ENCODE data around the gene ZNF420.
A peak's percentile ranks its signal among the peaks of the same experiment; 100 is the strongest.
"Not testable (repeated sequence)": the region's sequence is repeated elsewhere in the genome, so short reads cannot be mapped to it uniquely, and the experiment has no call there.

The ZNF420 gene

DNA sequence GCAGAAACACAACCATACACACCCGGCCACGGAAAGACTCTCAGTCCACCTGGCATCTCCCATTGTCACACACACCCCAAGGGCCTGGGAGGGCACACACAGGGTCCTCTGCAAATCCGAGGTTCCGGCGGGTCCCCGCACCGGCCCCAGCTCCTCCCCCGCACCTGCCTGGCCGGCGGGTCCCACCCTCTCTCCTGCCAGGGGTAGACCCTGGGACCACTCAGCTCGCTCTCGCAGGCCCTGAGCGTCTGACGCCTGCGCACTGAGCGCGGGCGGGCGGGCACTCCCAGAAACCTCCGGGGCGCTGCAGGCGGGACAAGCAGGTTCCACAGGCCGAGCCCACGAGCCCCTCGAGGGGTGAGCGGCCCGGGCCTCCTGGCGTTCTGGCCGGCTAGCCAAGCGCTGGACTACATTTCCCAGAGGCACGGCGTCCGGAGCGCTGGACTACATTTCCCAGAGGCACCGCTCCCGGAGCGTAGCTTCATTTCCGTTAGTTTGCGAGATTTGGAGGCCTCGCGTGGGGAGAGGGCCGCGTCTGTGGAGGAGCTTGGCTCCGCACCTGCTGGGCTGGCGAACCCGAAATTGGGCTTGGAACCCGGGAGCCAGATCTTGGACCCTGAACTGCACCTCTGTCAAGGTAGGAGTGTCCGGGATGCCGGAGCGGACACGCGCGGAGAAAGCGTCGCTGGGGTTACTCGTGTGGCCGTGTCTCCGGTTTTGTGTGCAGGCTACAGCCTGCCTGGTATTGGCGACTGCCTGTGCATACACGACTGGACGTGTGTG is at the start of gene ZNF420:
Gene ZNF420, plus strand, starts transcription at position 500 of the 783 bp plus-strand sequence. CDS start 10,686 bp downstream, outside the sequence.
- DNase-seq, result peak; percentile 47 to 95 (median 90)

DNA sequence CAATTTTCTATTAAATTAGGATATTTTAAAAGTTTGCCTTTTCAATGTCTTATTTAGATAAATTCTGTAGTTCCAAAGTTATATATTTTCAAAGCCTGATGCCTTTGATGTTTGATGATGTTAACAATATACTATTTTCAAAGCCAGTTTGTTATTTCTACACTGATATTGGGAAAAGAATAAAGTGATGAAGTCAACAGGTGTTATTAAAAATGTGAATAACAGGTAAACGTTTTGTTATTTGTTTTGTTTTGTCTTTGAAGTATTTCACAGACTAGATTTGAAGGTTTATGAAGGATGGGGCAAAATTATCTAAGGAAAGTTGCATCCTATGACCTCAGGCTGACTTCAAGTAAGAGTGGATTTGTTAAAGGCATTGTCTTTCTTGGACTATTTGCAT is 33.1 kb upstream of the ZNF420 start:
- DNase-seq, result no peak

DNA sequence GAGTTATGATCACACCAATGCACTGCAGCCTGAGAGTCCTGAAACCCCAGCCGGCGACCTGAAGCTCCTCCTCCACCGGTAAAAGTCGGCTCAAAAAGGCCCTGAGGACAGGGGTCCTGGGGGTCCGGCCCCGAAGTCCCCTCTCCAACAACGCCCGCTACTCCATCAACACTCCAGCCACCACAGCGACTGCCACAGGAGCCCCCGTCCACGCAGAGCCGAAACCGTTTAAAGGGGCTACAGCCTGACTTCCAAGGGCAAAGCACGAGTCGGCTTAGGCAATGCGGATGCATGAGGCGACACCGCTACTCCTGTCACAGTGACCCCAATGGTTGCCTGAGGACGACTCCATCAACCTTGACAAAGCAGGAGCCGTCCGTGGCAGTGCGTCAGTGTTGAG is 22.9 kb upstream of the ZNF420 start:
- DNase-seq, result no peak

DNA sequence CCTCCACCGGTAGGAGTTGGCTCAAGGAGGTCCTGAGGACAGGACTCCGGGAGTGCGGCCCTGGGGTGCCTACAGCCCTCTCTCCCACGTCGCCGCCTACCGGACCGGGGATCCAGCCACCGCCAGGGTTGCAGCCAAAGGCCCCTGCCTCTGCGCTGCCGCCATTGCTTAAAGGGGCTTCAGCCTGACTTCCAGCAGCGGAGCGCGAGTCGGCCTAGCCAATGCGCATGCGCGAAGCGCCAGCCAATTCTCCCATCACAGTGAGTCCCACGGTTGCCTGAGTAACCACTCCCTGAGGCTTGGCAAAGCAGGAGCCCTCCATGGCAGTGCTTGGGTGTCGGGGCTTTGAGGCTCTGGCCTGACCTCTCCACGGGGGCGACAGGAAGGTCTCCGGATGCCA is 21.5 kb upstream of the ZNF420 start:
- no peak for DNase-seq

DNA sequence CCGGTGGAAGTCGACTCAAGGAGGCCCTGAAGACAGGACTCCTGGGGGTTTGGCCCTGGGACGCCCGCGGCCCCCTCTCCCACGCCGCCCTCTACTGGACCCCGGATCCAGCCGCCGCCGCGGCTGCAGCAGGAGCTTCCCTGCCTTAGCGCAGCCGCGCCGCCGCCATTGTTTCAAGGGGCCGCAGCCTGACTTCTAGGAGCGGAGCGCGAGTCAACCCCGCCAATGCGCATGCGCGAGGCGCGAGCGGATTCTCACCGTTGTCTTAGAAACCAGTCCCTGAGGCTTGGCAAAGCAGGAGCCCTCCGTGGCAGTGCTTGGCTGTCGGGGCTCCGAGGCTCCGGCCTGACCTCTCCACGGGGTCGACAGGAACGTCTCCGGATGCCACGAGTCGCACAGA is 19.1 kb upstream of the ZNF420 start:
- no peak for DNase-seq

DNA sequence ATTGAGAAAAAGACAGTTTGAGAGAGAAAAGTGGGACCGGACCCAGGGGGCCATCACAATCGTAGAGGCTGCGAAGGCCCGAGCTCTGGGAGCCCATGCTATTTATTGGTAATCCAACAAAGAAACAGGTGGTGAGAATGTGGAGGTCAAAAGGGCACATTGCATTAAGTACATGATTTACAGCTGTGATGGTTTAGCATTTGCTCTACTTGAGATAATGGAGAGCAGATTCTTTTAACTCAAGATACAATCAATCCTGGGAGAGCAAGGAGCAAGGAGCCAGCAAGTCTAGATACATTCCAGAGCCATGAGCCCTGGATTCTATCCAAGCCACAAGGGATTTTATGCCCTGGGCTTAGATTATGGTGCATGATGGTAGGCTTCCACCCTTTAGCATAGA is 13.3 kb upstream of the ZNF420 start:
- not testable (repeated sequence) for DNase-seq

DNA sequence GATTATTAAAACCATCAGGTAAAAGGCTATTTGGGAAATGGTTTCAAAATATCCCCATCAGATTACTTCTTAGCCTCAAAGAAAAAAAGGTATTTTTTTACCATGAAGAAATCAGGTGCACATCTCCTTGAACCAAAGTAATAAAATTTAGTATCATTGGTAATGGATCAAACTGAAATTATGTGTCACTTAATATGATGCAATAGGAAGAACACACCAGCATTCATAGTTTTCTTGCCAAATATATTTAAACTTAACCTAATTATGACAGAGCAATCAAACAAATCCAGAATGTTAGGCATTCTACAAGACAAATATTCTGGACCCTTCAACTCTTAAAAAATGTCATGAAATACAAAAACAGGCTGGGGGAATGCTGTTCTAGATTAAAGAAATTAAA is 4.1 kb upstream of the ZNF420 start:
- no peak for DNase-seq

DNA sequence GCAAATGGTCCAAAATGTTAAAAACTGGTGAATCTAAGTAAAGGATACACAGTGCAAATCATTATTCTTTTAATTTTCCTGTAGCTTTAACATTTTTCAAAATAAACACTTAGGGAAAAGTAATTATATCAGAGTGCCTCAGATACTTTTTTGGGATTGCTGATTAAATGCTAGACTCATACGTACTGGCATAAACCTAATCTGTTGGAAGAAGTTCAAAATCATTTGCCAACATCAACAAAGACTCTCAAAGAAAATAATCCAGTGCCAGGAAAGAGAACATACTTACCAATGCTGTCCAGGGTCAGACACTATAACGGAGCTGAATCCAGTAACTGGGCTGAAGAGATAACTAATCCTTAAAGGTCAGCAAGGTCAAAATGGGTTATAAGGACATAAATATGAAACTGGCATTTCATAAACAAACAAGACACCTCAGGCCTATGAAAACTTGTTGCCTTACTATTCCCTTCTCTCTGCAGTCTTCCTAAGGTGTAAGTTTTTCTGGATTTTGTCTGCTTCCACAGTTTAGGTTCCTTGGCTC is 3.3 kb upstream of the ZNF420 start:
- DNase-seq, result no peak

DNA sequence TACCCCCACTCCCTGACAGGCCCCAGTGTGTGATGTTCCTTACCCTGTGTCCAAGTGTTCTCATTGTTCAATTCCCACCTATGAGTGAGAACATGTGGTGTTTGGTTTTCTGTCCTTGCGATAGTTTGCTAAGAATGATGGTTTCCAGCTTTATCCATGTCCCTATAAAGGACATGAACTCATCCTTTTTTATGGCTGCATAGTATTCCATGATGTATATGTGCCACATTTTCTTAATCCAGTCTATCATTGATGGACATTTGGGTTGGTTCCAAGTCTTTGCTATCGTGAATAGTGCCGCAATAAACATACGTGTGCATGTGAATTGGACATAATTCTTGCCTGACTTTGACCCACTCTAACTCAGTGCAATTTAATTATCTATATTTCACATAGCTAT is 1.7 kb upstream of the ZNF420 start:
- DNase-seq, result not testable (repeated sequence)

DNA sequence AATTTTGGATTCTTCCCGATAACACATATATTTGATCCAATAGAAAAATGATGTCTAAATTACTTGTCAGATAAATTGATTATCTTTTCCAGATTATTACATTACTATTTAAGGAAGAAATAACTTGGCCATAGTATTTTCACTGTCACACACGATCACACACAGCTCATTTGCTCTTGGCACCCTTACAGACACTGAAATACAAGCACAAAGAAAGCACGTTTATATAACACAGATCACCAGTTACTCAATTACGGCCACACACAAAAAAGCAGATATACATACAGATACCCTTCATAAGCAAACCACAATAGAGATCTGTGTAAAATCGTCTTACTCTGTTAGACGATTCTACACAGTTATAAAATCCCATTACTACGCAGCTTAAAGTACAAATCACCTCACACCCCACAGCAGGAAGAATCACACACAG is 716 bp upstream of the ZNF420 start:
- DNase-seq, result no peak

DNA sequence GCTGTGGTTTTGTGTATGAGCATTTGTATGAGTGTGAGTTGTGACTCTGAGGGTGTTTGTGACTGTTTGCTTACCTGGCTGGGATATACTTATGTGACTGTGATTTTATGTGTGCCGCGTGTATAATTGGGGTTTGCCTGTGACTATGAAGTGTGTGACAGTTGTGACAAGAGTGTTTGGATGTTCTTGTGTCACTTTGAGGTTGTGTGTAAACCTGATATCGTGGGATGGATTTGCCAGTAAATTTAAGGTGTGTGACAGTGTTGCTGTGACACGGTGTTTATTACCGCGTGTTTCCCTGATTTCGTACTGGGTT is 442 bp downstream of the ZNF420 start:
- DNase-seq, result peak in 1 of 58 donors; percentile 28

DNA sequence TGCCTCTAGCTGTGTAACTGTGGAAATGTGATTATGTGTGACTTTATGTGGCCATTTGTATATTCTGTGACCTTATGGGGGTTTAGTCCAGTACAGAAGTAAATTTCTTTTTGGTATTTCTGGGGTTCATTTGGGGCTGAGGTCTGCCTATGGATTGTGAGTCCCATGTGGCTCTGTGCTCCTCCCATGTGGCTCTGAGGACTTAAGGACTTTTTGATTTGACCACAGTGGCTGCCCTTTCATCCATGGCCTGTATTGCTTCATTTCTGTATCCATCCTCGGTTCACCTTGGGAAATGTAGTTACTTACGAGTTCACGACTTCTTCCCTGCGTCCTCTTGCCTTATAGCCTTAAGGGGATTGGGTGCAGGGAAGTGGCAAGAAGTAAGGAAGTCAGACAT is 1.0 kb downstream of the ZNF420 start:
- DNase-seq, result no peak

DNA sequence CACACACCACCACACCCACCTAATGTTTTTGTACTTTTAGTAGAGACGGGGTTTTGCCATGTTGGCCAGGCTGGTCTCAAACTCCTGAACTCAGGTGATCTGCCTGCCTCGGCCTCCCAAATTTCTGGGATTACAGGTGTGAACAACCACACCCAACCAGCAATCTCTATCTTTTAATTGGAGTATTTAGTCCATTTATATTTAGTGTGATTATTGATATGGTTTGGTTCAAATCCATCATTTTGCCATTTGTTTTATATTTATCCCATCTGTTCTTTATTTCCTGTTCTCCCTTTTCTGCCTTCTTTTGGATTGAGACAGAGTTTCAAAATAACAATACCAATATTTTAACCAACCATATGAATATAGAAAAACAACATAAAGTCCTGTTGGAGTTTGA is 4.1 kb downstream of the ZNF420 start:
- DNase-seq, result no peak

DNA sequence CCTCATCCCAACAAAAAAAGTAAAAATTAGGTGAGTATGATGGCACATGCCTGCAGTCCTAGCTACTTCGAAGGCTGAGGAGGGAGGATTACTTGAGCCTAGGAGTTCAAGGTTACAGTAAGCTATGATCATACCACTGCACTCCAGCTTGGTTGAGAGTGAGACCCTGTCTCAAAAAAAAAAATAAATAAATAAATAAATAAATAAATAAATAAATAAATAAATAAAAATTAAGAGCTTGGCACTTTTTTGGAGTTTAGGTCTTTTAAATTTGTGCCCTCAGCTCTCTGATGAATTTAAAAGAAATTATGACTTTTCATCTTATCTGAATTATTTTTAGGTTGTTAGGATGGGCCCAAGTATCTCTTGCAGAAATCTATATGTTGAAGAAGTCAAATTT is 8.9 kb downstream of the ZNF420 start:
- DNase-seq, result no peak

DNA sequence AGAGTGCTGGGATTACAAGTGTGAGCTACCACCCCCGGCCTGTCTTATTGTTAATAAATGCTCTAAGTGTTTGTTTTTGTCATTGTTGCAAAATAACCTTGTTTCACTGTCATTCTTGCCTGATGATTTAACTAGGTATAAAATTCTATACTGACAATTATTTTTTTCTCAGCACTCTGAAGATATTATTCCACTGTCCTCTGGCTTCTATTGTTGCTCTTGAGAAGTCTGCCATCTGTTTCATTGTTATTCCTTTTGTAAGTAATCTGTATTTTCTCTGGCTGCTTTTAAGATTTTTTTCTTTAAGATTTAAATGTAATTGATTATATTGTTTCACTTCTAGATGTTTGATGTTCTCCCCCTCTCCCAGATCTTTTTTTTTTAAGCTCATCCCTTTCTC is 17.6 kb downstream of the ZNF420 start:
- no peak for DNase-seq

DNA sequence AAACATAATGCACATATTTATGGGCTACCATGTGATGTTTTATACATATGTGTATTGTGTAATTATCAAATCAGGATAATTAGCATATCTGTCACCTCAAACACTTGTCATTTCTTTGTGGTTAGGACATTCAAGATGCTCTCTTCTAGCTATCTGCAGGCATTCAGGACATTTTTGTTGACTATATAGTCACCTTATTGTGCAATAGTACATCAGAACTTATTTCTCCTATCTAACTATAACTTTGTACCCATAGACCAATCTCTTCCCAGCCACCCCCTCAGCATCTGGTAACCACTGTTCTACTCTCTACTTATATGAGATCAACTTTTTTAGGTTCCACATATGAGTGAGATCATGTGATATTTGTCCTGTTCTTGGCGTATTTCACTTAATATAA is 20.3 kb downstream of the ZNF420 start:
- DNase-seq, result no peak

DNA sequence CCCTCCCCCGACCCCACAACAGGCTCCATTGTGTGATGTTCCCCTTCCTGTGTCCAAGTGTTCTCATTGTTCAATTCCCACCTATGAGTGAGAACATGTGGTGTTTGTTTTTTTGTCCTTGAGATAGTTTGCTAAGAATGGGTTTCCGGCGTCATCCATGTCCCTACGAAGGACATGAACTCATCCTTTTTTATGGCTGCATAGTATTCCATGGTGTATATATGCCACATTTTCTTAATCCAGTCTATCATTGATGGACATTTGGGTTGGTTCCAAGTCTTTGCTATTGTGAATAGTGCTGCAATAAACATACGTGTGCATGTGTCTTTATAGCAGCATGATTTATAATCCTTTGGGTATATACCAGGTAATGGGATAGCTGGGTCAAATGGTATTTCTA is 25.9 kb downstream of the ZNF420 start:
- DNase-seq, result not testable (repeated sequence)

DNA sequence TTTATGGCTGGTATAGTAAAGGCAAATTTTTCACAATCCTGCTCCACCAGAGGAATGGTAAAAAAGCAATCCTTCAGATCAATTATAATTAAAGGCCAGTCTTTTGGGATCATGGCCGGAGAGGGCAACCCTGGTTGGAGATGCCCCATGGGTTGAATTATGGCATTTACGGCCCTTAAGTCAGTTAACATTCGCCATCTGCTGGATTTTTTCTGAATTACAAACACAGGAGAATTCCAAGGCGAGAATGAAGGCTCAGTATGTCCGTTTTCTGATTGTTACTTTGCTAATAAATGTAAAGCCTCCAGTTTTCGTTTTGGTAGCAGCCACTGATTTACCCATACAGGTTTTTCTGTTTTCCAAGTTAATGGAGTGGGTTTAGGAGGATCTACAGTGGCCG is 33.5 kb downstream of the ZNF420 start:
- not testable (repeated sequence) for DNase-seq

DNA sequence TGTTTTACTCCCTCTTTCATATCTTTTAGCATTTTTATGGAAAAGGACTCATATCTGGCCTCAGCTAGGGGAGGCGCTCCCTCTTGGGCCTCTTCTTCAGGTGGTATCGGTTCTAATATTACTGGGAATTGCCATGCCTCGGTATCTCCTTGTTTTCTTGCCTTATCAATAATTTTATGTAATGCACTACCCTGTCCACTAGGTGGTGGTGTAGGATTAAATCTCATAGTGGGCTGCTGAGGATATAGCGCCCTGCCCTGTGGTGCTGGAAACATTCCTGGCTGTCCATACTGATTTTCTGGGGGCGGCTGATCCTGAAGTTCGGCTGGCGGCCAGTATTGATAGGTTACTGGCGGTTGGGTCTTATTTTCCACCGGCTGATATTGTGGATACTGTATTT is 35.8 kb downstream of the ZNF420 start:
- no peak for DNase-seq

DNA sequence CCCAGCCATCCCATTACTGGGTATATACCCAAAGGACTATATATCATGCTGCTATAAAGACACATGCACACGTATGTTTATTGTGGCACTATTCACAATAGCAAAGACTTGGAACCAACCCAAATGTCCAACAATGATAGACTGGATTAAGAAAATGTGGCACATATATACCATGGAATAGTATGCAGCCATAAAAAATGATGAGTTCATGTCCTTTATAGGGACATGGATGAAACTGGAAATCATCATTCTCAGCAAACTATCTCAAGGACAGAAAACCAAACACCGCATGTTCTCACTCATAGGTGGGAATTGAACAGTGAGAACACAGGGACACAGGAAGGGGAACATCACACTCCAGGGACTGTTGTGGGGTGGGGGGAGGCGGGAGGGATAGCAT is 43.9 kb downstream of the ZNF420 start:
- DNase-seq, result not testable (repeated sequence)

DNA sequence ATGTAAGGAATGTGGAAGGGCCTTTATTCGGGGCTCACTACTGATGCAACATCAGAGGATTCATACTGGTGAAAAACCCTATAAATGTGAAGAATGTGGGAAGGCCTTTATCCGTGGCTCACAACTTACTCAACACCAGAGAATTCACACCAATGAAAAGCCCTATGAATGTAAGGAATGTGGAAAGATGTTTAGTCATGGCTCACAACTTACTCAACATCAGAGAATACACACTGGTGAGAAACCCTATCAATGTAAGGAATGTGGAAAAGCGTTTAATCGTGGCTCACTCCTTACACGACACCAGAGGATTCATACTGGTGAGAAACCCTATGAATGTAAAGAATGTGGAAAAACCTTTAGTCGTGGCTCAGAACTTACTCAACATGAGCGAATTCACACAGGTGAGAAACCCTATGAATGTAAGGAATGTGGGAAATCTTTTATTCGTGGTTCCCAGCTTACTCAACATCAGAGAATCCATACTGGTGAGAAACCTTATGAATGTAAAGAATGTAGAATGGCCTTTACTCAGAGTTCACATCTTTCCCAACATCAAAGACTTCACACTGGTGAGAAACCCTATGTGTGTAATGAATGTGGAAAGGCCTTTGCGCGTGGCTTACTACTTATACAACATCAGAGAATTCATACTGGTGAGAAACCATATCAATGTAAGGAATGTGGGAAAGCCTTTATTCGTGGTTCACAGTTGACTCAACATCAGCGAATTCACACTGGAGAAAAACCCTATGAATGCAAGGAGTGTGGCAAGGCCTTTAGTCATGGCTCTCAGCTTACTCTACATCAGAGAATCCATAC is 50.0 kb downstream of the ZNF420 start:
- DNase-seq, result no peak

DNA sequence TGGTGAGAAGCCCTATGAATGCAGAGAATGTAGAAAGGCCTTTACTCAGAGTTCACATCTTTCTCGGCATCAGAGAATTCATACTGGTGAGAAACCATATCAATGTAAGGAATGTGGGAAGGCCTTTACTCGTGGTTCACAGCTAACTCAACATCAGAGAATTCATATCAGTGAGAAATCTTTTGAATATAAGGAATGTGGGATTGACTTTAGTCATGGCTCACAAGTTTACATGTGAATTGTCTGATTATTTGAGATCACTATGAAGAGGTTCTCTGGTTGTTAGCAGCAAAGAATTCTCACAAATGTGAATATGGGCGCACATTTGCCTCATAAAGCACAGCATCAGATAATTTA is 50.6 kb downstream of the ZNF420 start:
- no peak for DNase-seq

DNA sequence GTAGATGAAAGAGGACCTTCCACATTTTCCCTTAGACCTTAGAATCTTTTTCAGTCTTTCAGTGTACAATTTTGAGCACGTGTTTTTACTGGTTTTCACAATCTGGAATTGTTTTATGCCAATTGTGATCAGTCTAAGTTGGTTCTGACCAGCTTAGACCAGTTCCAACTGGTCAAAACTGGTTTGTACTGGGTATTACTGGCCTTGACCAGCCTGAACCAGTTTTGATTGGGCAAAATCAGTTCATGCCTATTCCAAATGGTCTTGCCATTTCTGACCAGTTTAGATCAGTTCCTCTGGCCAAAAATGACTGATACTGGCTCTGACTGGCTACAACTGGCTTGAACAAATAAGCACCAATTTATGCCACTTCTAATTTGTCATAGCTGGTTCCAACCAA is 57.9 kb downstream of the ZNF420 start:
- DNase-seq, result no peak

Data from anterior cingulate cortex (tissue), 58 donors.